Mesothelial cell of epicardium (in vitro differentiated cells): ENCODE results near the gene EXOC4. TPM values are rescaled to one million over a fixed set of nuclear protein-coding genes. Genes with fewer than 3 reads are reported as not detected.

Source experiments
- DNase-seq, 2 experiments: peaks; one replicate each; pipeline ENCODE4 v3.0.0; 2021; ENCODE audit warnings: low spot score in 2 of 2; ENCODE audit not compliant: unreplicated experiment in 2 of 2
- H3K27ac Mint-ChIP-seq: 2 replicates; pipeline ENCODE4 v1.8.0; 2021; ENCODE audit warnings: mixed read lengths
- H3K27me3 Mint-ChIP-seq: 2 replicates; pipeline ENCODE4 v1.8.0; 2021; ENCODE audit warnings: low read depth, mixed read lengths
- H3K36me3 Mint-ChIP-seq: 2 replicates; pipeline ENCODE4 v1.8.0; 2021; ENCODE audit warnings: mixed read lengths
- H3K4me1 Mint-ChIP-seq: 2 replicates; pipeline ENCODE4 v1.8.0; 2021; ENCODE audit warnings: mixed read lengths
- H3K4me3 Mint-ChIP-seq: 2 replicates; pipeline ENCODE4 v1.8.0; 2021; ENCODE audit warnings: mild to moderate bottlenecking, moderate library complexity, mixed read lengths
- H3K9me3 Mint-ChIP-seq: 2 replicates; pipeline ENCODE4 v1.8.0; 2021; ENCODE audit warnings: mixed read lengths
- CTCF ChIP-seq: fragments of 200-600 bp; sonication (generic); IDR thresholded peaks from one replicate; pipeline ENCODE4 v1.5.0; 2021; ENCODE audit warnings: antibody characterized with exemption; ENCODE audit not compliant: unreplicated experiment
- total RNA-seq: library from RNA; stranded (reverse); gene quantifications from 3 replicates; pipeline ENCODE4 v1.2.1, GENCODE V29; 2021

EXOC4 gene
- total RNA-seq, 1 donor from 2014 or later: 105 TPM

GRCh38 chr7:133750287-133750686, 497.4 kb downstream of the EXOC4 start:
- Mint-ChIP-seq H3K27me3 (no peaks in the 10 kb centered on the region), H3K4me3 (no peak overlapping the region), H3K36me3 (no peaks in the 10 kb centered on the region), H3K9me3 (no peaks in the 10 kb centered on the region), H3K4me1 (peaks cover 16% of the 10 kb centered on the region), H3K27ac (no peak overlapping the region)
- TF ChIP-seq CTCF: no peak
- no peak for DNase-seq

- H3K27ac Mint-ChIP-seq: no peak overlapping the region
- H3K27me3 Mint-ChIP-seq: no peaks in the 10 kb centered on the region
- no peaks in the 10 kb centered on the region for H3K9me3 Mint-ChIP-seq
- peaks cover 16% of the 10 kb centered on the region for H3K4me1 Mint-ChIP-seq
- no peak for TF ChIP-seq CTCF
- H3K4me3 Mint-ChIP-seq: no peak overlapping the region
- DNase-seq: no peak
- H3K36me3 Mint-ChIP-seq: no peaks in the 10 kb centered on the region
Measured at GRCh38 chr7:133751079-133751478, 498.2 kb downstream of the EXOC4 start.

- Mint-ChIP-seq H3K9me3 (no peaks in the 10 kb centered on the region), H3K27me3 (no peaks in the 10 kb centered on the region), H3K36me3 (no peaks in the 10 kb centered on the region), H3K4me3 (no peak overlapping the region), H3K4me1 (peaks cover 5% of the 10 kb centered on the region), H3K27ac (no peak overlapping the region)
- no peak for TF ChIP-seq CTCF
- DNase-seq: no peak
Measured at GRCh38 chr7:133753513-133753912, 500.6 kb downstream of the EXOC4 start.

- TF ChIP-seq CTCF: no peak
- Mint-ChIP-seq H3K4me3 (no peak overlapping the region), H3K36me3 (no peaks in the 10 kb centered on the region), H3K4me1 (peaks cover 5% of the 10 kb centered on the region), H3K27me3 (no peaks in the 10 kb centered on the region), H3K9me3 (no peaks in the 10 kb centered on the region), H3K27ac (no peak overlapping the region)
- no peak for DNase-seq
Measured at GRCh38 chr7:133754708-133755107, 501.8 kb downstream of the EXOC4 start.

- no peak overlapping the region for H3K4me3 Mint-ChIP-seq
- no peak for DNase-seq
- no peak overlapping the region for H3K27ac Mint-ChIP-seq
- no peak for TF ChIP-seq CTCF
- peaks cover 5% of the 10 kb centered on the region for H3K4me1 Mint-ChIP-seq
- no peaks in the 10 kb centered on the region for H3K27me3 Mint-ChIP-seq
- no peaks in the 10 kb centered on the region for H3K36me3 Mint-ChIP-seq
- H3K9me3 Mint-ChIP-seq: no peaks in the 10 kb centered on the region
Measured at GRCh38 chr7:133755901-133756300, 503.0 kb downstream of the EXOC4 start.

- no peak for DNase-seq
- no peak for TF ChIP-seq CTCF
- H3K4me3 Mint-ChIP-seq: no peak overlapping the region
- H3K27ac Mint-ChIP-seq: no peak overlapping the region
- no peaks in the 10 kb centered on the region for H3K4me1 Mint-ChIP-seq
- no peaks in the 10 kb centered on the region for H3K27me3 Mint-ChIP-seq
- H3K36me3 Mint-ChIP-seq: no peaks in the 10 kb centered on the region
- H3K9me3 Mint-ChIP-seq: no peaks in the 10 kb centered on the region
Measured at GRCh38 chr7:133761443-133761842, 508.6 kb downstream of the EXOC4 start.
